Neural cell (in vitro differentiated cells): Measurements from ENCODE around the gene PRUNE2. TPM values are rescaled to one million over a fixed set of nuclear protein-coding genes. Genes with fewer than 3 reads are reported as not detected.

Source experiments
- H2AFZ ChIP-seq: fragments of 200-600, 300-800 bp; sonication (generic), shearing (Covaris generic); 2 replicates; pipeline ENCODE4 v1.6.0; 2014; ENCODE audit warnings: low read depth, mild to moderate bottlenecking, antibody characterized with exemption, low read length, moderate library complexity
- H3F3A ChIP-seq: fragments of 200-600 bp; shearing (Covaris generic); 2 replicates; pipeline ENCODE4 v1.6.1; 2016; ENCODE audit warnings: mild to moderate bottlenecking, moderate library complexity, mixed read lengths, antibody characterized with exemption, low read length; ENCODE audit not compliant: insufficient read depth, poor library complexity, severe bottlenecking
- H3K27ac ChIP-seq: fragments of 200-600, 300-800 bp; sonication (generic), shearing (Covaris generic); 2 replicates; pipeline ENCODE4 v1.5.1; 2014; ENCODE audit warnings: mild to moderate bottlenecking, low read length, moderate library complexity
- H3K27me3 ChIP-seq: fragments of 300-800, 200-600 bp; sonication (generic), shearing (Covaris generic); 2 replicates; pipeline ENCODE4 v1.6.0; 2014; ENCODE audit warnings: mild to moderate bottlenecking, low read depth, low read length, moderate library complexity; ENCODE audit not compliant: insufficient read depth
- H3K36me3 ChIP-seq: fragments of 300-800, 200-600 bp; sonication (generic), shearing (Covaris generic); 2 replicates; pipeline ENCODE4 v1.5.1; 2014; ENCODE audit warnings: mild to moderate bottlenecking, antibody characterized with exemption, low read length, moderate library complexity; ENCODE audit not compliant: insufficient read depth
- H3K4me2 ChIP-seq: fragments of 300-800, 200-600 bp; sonication (generic), shearing (Covaris generic); 2 replicates; pipeline ENCODE4 v1.6.0; 2014; ENCODE audit warnings: mild to moderate bottlenecking, low read length
- H3K4me3 ChIP-seq: fragments of 300-800, 200-600 bp; sonication (generic), shearing (Covaris generic); 2 replicates; pipeline ENCODE4 v1.5.1; 2014; ENCODE audit warnings: mild to moderate bottlenecking, low read length, moderate library complexity
- H3K79me2 ChIP-seq: fragments of 200-600 bp; shearing (Covaris generic); replicated peaks from 2 replicates; pipeline ENCODE4 v1.6.0; 2014; ENCODE audit warnings: mild to moderate bottlenecking, low read length, moderate library complexity; ENCODE audit not compliant: insufficient read depth
- H3K9ac ChIP-seq: fragments of 300-800, 200-600 bp; sonication (generic), shearing (Covaris generic); 2 replicates; pipeline ENCODE4 v1.6.1; 2016; ENCODE audit warnings: mild to moderate bottlenecking, low read length, mixed read lengths
- H3K9me2 ChIP-seq: fragments of 200-600 bp; shearing (Covaris generic); 2 replicates; pipeline ENCODE4 v1.6.1; 2016; ENCODE audit warnings: mild to moderate bottlenecking, low read length, mixed read lengths; ENCODE audit not compliant: insufficient read depth
- H3K9me3 ChIP-seq: fragments of 200-600, 300-800 bp; sonication (generic), shearing (Covaris generic); 2 replicates; pipeline ENCODE4 v1.6.1; 2016; ENCODE audit warnings: mild to moderate bottlenecking, mixed run types, low read length, moderate library complexity, mixed read lengths
- H4K20me1 ChIP-seq: fragments of 200-600 bp; shearing (Covaris generic); 2 replicates; pipeline ENCODE4 v1.6.1; 2016; ENCODE audit warnings: mild to moderate bottlenecking, mixed run types; ENCODE audit not compliant: insufficient read depth
- CTCF ChIP-seq: fragments of 450-650 bp; IDR thresholded peaks from 2 replicates; pipeline ENCODE4 v1.5.1; 2014; ENCODE audit warnings: antibody characterized with exemption, mild to moderate bottlenecking, moderate library complexity; ENCODE audit not compliant: poor library complexity, severe bottlenecking
- EP300 ChIP-seq: fragments of 450-650 bp; conservative IDR thresholded peaks from 2 replicates; pipeline ENCODE4 v1.6.1; 2014; ENCODE audit warnings: antibody characterized with exemption, mild to moderate bottlenecking, moderate library complexity; ENCODE audit not compliant: poor library complexity, severe bottlenecking
- EZH2 ChIP-seq: fragments of 200-600, 300-800 bp; shearing (Covaris generic), sonication (generic); IDR thresholded peaks from 2 replicates; pipeline ENCODE4 v1.6.1; 2014; ENCODE audit warnings: antibody characterized with exemption, low read length, borderline replicate concordance, mild to moderate bottlenecking; ENCODE audit not compliant: insufficient read depth, poor library complexity, severe bottlenecking
- MXI1 ChIP-seq: fragments of 450-650 bp; conservative IDR thresholded peaks from 2 replicates; pipeline ENCODE4 v1.6.1; 2014; ENCODE audit warnings: antibody characterized with exemption, mild to moderate bottlenecking; ENCODE audit not compliant: poor library complexity, severe bottlenecking
- POLR2AphosphoS5 ChIP-seq: IDR thresholded peaks from 2 replicates; pipeline ENCODE4 v1.6.1; 2012
- RAD21 ChIP-seq: fragments of 450-650 bp; conservative IDR thresholded peaks from 2 replicates; pipeline ENCODE4 v1.6.1; 2014; ENCODE audit warnings: antibody characterized with exemption, mild to moderate bottlenecking, moderate library complexity
- REST ChIP-seq: IDR thresholded peaks from 2 replicates; pipeline ENCODE4 v1.6.1; 2012; ENCODE audit warnings: borderline replicate concordance
- SMC3 ChIP-seq: fragments of 450-650 bp; conservative IDR thresholded peaks from 2 replicates; pipeline ENCODE4 v1.6.1; 2014; ENCODE audit warnings: antibody characterized with exemption, mild to moderate bottlenecking, moderate library complexity; ENCODE audit not compliant: poor library complexity
- TAF1 ChIP-seq: IDR thresholded peaks from 2 replicates; pipeline ENCODE4 v1.6.1; 2012; ENCODE audit warnings: low read depth
- polyA plus RNA-seq: library from polyadenylated mRNA; depleted of rRNA; stranded (reverse); fragments of >200 nt; gene quantifications from 2 replicates; pipeline ENCODE4 v1.2.3, GENCODE V29; 2014

Gene PRUNE2
- polyA plus RNA-seq, 1 donor from 2014 or later = 9.7 TPM

- no peak for TF ChIP-seq RAD21
- Histone ChIP-seq H3K4me2 (no peak overlapping the region), H4K20me1 (no peaks in the 10 kb centered on the region), H3K9me2 (no peaks in the 10 kb centered on the region), H3K9me3 (no peaks in the 10 kb centered on the region), H3K4me3 (no peak overlapping the region), H2AFZ (no peak overlapping the region), H3K9ac (no peak overlapping the region), H3K27me3 (no peaks in the 10 kb centered on the region), H3K27ac (no peak overlapping the region), H3K79me2 (no peaks in the 10 kb centered on the region), H3F3A (no peaks in the 10 kb centered on the region), H3K36me3 (no peaks in the 10 kb centered on the region)
Observed at GRCh38 chr9:76895186-76895585, 10.7 kb downstream of the PRUNE2 start.

- Histone ChIP-seq H3K27ac (no peak overlapping the region), H3K4me2 (no peak overlapping the region), H3K27me3 (no peaks in the 10 kb centered on the region), H4K20me1 (no peaks in the 10 kb centered on the region), H3K79me2 (no peaks in the 10 kb centered on the region), H3K9ac (no peak overlapping the region), H3F3A (no peaks in the 10 kb centered on the region), H3K9me3 (no peaks in the 10 kb centered on the region), H3K36me3 (no peaks in the 10 kb centered on the region), H3K9me2 (no peaks in the 10 kb centered on the region), H2AFZ (no peak overlapping the region), H3K4me3 (no peak overlapping the region)
- no peak for TF ChIP-seq EP300
- no peak for TF ChIP-seq RAD21
- TF ChIP-seq MXI1 = no peak
- no peak for TF ChIP-seq REST
- no peak for TF ChIP-seq TAF1
- no peak for TF ChIP-seq SMC3
- TF ChIP-seq CTCF = no peak
Observed at GRCh38 chr9:76894198-76894597, 11.7 kb downstream of the PRUNE2 start.

- no peak overlapping the region for H3K27ac ChIP-seq
- H3K4me2 ChIP-seq = no peak overlapping the region
- no peak for TF ChIP-seq EP300
- TF ChIP-seq RAD21 = no peak
- TF ChIP-seq CTCF = no peak
- TF ChIP-seq SMC3 = no peak
- TF ChIP-seq POLR2AphosphoS5 = no peak
- TF ChIP-seq MXI1 = no peak
- TF ChIP-seq REST = no peak
- no peak for TF ChIP-seq TAF1
- no peak for TF ChIP-seq EZH2
- no peaks in the 10 kb centered on the region for H3K36me3 ChIP-seq
- H3K9me3 ChIP-seq = no peaks in the 10 kb centered on the region
- no peaks in the 10 kb centered on the region for H4K20me1 ChIP-seq
- H3K9me2 ChIP-seq = no peaks in the 10 kb centered on the region
- H3F3A ChIP-seq = no peaks in the 10 kb centered on the region
- H2AFZ ChIP-seq = no peak overlapping the region
- no peak overlapping the region for H3K9ac ChIP-seq
- H3K4me3 ChIP-seq = no peak overlapping the region
- no peaks in the 10 kb centered on the region for H3K79me2 ChIP-seq
- H3K27me3 ChIP-seq = no peaks in the 10 kb centered on the region
Observed at GRCh38 chr9:76893395-76893932, 12.4 kb downstream of the PRUNE2 start.
